NK-92 treated with Interleukin-12 subunit alpha and Interleukin-12 subunit beta, amount 100 ng/mL, for 24 hours (cell line): ENCODE data around the gene TMEM178B.
"Not testable (repeated sequence)": the region's sequence is repeated elsewhere in the genome, so short reads cannot be mapped to it uniquely, and the experiment has no call there.

Experiments used
- DNase-seq: peaks from one replicate; lab custom pipeline; 2025; lab: John Stamatoyannopoulos, UW

The TMEM178B gene

DNA sequence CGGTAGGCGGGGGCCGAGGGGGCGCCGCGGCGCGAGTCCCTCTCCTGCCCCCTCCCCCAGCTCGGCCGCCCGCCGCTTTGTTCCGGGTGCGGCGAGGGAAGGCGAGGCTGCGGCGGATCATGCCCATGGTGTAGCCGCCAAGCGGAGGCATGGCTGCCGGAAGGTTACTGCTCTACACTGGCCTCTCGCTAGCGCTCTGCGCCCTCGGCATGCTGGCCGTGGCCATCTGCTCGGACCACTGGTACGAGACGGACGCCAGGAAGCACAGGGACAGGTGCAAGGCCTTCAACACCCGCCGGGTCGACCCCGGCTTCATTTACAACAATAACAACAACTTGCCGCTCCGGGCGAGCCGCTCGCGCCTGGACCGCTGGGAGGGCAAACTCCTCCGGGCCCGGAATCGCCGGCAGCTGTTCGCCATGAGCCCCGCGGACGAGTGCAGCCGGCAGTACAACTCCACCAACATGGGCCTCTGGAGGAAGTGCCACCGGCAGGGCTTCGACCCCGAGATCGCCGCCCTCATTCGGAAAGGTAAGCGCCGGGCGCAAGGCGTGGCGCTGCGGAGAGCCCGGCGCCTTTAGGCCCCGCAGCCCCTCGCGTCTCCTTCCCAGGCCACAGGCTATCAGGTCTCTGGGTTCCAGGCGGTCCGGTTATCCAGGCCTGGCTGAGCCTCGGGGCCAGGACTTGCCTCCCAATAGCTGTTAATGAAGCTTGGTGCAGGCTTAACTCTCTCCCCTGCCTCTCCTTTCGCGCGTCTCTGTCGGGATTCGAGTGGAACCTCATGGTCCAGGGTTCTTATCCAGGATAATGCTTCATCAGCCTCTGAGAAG, 513 bp downstream of the TMEM178B start:
- DNase-seq = no peak

DNA sequence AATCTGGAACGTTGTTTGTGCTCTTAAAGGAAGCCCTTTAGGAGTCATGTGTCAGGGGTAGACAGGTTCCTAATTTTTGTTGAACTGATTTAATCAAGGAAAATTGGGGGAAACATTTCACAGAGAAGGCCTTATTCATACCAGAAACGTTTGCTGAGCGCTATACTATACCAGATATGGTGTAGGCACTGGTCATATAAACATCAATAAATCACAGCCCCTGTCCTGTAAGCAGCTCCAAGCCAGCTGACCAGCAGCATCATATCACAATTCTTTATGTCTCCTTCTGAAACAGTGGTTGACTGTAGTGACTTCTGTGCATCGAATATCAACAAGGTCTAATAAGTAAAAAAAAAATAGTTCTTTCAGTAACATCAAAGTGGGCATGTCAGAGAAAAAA, 1.1 kb downstream of the TMEM178B start:
- no peak for DNase-seq

DNA sequence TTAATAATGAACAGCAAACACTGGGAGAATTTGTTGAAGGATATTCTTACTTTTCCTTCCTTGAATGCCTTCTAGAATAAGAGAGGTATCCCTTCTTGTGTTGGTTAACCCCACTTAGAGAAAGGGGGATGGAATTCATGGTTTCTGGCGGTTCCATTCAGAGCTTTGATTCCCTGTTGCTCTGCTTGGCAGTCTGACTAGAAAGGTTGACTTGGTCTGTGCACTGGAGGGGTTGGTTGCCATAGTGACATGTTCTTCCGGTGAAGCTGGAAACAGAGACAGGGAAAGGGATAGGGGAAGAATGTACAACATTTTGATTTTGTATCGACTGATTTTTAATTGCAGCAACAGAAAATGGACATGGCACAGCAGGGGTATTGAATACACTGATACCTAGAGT, 2.5 kb downstream of the TMEM178B start:
- no peak for DNase-seq

DNA sequence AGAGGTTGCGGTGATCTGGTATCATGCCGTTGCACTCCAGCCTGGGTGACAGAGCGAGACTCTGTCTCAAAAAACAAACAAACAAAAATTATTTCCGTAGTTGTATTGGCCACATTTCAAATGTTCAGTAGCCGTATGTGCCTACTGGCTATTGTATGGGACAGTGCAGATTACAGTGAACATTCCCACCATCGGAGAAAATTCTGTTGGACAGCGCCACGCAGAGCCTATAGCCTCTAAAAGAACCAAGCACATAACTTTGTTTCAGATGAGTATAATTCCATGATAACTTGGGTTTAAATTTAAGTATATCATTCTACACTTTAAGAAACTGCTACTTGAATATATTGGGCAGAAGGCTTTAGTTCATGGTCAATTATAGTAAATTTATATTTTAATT, 5.4 kb downstream of the TMEM178B start:
- no peak for DNase-seq

DNA sequence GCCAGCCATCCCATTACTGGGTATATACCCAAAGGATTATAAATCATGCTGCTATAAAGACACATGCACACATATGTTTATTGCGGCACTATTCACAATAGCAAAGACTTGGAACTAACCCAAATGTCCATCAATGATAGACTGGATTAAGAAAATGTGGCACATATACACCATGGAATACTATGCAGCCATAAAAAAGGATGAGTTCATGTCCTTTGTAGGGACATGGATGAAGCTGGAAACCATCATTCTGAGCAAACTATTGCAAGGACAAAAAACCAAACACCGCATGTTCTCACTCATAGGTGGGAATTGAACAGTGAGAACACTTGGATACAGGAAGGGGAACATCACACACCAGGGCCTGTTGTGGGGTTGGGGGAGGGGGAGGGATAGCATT, 15.6 kb downstream of the TMEM178B start:
- DNase-seq = not testable (repeated sequence)

DNA sequence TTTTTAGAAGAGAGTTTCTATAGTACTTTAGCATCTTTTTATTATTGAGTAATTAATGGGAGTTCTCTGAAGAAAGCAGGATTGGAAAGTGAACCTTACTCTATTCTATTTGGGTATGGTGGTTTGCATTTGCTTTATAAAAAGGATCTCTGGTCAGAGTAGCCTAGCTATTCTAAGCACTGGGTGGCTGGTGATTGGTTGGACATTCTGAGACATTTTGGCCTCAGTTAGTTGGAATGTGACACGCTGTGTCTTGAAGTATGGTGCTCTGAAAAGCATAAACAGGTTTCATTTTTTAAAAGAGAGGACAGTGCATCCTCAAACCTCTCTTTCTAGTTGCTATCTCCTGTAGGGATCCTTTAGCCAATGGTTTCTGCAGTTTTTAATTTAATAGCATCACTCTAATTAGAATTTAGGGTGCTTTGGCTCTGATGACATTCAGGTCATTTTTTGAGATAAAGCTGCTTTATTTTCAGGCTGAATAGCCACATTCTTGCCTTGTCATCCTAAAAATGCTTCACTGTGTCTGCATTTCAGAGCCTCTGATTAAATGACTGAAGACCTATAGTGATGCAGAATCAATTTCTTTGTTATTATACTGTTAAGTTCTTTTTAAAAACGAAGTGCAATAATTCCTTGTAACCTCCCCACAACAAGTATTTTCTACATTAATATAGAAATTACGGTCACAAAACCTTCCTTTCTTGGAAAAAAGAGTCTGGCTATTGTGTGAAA, 20.6 kb downstream of the TMEM178B start:
- DNase-seq = no peak

DNA sequence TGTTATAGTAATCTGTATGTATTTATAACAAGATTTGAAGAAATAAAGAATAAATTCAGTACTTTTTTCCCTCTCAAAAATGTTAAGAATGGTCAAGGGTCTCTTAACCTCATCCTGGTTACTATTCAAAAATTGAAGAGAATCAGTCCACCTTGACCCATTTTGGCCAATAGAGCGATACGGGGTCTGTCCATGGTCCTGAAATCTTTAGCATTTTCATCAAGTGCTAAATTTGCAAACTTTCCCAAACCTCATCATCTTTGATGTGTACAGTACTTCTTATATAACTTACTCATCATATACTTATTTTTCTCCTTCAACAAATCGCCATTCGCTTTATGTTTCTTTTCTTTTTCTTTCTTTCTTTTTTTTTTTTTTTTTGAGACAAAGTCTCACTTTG, 23.6 kb downstream of the TMEM178B start:
- no peak for DNase-seq

DNA sequence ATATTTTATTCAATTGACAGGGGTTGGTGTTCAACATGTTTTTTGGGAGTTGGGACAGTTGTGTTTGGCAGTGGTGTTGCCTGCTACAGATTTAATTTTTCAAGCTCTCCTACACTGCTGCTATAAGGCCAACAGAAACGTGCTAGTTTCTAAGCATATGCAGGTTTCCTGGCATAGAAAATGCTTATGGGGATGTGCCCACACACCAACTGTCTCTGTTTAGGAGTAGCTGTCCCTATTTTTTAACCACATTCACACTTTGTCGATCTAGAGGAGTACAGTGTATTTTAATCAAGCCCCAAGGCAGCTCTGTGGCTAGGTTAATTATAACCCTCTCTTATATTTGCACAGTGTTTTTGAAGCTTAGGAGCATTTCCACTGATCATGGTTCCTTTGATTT, 28.6 kb downstream of the TMEM178B start:
- DNase-seq = no peak

DNA sequence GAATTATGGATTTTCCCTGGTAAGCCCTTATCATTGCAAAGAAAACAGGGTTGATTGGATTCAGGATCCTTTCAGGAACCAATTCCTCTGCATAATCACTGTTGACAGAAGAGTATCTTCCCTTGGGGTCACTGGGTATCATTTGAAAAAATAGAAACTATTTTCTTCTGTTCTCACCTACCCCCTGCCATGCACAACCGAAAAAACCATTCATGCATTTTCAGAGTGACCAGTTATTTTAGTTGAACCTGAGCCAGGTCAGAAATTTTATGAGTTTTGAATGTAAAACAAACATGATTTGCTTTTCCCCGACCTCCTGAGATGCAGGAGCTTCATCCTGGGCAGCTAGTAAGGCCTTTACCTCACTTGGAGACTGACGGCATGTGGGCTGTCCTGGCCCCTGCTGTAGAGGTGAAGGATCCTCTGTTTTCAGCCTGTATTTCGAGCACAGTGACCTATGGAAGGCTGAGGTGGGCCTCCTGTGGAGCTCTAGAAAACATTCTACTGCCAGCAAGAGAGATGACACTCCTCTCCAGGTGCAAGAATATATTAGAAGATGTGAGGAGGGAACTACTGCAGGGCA, 30.1 kb downstream of the TMEM178B start:
- DNase-seq = no peak

DNA sequence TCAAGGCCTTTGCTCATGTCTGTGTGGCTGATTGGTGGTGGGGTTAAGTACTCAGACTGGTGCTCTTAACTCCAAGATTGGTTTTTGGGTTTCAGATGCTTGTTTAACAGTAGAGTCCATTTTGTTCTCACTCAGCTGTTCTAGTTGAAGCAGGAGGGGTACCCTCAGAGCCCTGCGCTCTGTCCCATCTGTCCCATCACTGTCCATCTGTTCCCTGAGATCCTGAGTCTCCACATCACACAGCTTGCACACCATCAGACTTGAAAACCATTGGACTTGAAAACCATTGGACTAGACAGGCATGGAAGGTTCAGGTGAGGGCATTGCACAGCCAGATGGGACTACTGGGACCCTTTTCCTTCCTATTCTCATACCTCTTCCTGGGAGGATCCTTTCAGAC, 39.3 kb downstream of the TMEM178B start:
- no peak for DNase-seq

DNA sequence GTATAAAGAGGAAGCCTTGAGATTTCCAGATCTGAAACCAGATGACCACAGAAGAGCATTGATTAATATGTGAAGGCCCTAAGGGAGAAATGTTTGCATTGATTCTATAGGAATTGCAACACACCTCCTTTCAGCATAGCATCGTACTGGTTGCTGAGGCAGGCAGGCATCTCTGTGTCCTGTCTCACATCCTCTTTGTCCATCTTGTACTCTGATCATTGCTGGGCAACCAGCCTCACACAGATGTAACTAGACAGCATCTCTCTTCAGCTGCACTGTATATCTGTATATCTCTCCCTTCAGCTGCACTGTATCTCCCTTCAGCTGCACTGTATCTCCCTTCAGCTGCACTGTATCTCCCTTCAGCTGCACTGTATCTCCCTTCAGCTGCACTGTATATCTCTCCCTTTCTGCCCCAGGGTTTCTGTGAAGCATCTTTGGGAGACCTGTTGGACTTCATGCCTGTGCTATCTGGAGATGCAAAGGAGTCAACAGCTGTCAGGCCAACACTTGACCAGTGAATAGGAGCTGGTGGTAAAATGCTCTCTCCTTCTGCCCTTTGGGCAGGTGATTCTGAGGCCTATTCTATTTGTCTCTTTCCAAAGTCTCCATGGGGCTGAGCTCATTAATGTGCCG, 40.3 kb downstream of the TMEM178B start:
- DNase-seq = no peak

DNA sequence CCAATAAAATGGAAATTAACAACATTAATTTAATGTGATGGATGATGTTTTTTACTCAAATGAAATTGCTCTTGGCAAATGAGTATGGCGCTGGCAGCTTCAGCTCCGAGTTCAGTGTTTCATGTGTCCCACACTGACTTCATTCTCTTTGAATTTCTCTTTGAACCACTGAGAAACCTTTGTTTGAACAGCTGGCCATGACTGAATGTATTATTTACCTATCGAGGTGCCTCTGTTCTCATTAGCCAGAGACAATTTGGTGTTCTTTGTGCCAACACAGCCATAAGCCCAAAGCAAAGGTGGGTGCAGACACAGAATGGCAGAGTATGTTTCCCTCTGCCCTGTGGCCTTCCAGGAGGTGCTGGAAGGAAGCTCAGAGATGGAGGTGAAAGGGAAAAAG, 42.1 kb downstream of the TMEM178B start:
- no peak for DNase-seq

DNA sequence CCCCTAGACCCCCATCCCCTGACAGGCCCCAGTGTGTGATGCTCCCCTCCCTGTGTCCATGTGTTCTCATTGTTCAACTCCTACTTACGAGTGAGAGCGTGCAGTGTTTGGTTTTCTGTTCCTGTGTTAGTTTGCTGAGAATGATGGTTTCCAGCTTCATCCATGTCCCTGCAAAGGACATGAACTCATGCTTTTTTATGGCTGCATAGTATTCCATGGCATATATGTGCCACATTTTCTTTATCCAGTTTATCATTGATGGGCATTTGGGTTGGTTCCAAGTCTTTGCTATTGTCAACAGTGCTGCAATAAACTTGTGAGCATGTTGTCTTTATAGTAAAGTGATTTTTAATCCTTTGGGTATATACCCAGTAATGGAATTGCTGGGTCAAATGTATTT, 42.8 kb downstream of the TMEM178B start:
- DNase-seq = not testable (repeated sequence)

DNA sequence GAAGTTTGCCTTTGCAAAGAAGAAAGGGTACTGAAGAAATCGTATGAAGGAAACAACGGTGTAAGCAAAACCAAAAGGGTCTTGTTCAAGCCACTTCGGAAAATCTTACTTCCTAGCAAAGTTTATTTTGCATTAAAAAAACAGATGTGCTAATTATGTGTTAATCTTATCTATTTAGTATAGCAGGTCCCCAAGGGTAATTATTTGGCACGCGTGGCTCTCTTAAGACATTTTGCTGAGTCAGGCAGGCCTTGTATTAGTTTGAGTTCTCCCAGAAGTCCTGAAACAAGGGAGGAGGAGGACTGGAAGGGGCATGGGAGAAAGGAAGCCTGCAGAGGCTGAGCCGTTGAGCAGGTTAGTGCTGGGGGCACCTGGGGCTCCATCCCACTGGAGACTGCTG, 44.9 kb downstream of the TMEM178B start:
- no peak for DNase-seq

DNA sequence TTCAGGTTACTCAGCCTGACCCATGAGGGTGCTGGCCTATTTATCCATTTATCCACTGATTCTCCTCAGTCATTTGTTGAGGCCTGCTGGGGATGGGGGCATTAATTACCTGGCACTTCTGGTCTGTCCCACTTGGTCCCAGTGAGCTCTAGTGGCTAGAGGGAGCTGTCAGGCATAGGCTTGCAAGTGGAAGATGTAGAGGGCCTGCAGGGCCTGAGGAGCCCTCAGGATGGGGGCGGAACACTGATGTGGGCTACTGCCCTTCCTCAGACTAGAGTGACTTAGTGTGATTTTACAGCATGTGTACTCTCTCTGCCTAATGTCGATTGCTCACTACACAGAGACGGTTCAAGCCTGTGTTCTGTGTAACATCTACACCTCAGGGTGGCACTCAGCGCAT, 45.3 kb downstream of the TMEM178B start:
- no peak for DNase-seq

DNA sequence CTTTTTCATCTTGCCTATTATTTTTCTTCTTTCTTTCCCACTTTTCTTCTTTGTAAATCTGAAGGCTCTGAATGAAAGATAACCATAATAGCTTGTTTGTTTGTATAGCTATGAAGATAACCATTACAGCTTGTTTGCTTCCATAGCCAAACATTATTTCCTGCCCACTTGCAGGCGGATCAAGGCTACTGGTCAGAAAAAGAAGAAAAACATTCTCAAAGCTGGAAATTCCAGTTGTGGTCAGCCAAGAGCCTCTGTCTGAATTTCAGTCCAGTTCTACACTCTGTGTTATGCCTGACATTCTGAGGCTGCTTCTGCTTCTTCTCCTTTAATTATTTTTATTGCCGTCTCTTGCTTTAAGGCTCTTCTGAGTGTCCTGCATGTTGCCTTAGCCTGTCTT, 48.9 kb downstream of the TMEM178B start:
- DNase-seq = no peak

DNA sequence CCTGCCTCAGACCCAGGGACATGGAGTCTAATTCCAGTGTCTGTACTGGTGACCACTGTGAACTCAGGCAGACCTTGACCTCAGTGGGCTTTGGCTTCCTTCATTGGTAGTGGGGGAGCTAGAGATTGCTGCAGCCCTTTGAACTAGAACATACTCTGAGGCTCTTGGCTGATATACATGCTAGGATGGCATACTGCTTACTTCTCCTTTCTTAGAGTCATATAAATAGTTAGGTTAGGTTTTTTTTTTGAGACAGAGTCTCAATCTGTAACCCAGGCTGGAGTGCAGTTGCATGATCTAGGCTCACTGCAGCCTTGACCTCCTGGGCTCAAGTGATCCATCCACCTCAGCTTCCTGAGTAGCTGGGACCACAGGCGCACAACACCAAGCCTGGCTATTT, 49.7 kb downstream of the TMEM178B start:
- DNase-seq = no peak

DNA sequence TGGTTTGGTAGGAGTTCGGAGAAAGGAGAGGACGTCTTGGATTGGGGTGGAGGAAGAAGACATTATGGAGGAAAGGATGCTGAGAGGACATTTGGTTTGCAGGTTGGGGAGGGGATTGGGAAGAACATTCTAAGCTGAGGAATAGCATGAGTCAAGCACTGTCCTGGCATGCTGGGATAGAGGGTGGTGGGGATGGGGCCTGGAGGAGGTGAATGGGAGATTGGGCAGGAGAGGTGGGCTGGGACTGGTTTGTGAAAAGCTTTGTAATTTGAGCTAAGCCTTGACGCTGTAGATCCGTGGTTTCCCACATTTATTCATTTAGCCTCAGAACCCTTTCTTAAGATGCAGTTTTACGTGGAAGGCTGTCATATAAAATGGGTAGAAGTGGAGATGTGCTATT, 52.2 kb downstream of the TMEM178B start:
- DNase-seq = no peak

DNA sequence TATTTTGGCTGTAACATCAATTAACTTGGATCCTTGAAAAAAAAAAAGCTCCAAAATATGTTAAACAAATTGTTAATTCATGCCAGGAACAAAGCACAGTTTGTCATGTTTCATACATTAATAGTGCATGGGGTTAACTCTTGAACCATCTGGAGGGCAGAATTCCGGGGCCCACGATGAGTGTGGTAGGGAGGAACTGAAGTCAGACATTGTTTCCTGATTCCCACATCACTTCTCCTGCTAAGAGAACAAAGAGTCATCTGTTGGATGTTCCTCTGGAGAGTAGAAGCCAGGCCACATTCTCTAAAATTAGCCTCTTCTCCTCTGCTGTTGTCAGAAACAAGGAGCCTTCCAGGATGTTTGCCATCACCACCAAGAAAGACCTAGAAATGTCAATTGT, 54.6 kb downstream of the TMEM178B start:
- no peak for DNase-seq

DNA sequence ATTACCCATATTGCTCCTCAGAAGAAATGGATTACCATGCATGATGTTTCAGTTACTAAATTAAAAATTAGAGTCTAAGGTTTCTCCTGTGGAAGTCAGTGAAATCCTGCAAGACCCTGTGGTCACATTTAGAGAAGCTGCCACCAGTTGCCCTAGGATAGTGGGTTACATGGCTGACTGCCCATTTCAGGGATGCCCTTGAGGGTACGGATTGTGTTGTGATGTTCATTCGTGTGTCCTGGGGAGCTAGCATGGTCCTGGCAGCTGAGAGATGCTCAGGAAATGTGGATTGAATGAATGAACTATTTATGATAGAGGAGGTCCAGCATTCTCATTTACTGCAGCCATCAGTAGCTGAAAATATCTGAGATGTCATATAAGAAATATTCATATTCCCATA, 55.1 kb downstream of the TMEM178B start:
- no peak for DNase-seq

DNA sequence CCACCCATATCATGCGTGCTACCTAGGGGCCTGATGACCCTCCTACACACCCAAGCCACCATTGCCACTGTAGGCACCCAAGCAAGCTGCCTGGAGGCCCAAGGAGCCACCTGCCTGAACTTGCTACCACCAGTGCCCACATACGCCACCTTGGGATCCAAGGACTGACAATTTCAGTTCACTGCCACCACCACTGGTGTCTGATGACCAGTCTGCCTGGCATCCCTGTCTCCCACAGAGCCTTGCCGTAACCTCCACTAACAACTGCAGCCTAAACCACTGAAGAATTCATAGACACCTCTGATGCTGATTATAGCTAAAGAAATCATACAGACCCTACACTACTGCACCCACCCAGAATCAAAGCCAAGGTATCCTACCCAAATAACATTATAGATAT, 58.8 kb downstream of the TMEM178B start:
- no peak for DNase-seq

DNA sequence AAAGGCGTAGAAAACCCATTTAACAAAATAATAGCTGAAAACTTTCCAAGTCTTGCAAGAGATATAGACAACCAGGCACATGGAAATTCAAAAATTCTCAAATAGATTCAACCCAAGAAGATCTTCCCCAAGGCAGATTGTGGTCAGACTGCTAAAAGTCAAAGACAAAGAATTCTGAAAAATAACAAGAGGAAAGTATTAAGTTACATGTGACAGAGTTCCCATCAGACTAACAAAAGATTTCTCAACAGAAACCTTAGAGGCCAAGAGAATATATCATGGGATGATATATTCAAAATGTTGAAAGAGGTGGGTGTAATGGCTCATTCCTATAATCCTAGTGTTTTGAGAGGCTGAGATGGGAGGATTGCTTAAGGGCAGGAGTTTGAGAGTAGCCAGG, 59.8 kb downstream of the TMEM178B start:
- no peak for DNase-seq

DNA sequence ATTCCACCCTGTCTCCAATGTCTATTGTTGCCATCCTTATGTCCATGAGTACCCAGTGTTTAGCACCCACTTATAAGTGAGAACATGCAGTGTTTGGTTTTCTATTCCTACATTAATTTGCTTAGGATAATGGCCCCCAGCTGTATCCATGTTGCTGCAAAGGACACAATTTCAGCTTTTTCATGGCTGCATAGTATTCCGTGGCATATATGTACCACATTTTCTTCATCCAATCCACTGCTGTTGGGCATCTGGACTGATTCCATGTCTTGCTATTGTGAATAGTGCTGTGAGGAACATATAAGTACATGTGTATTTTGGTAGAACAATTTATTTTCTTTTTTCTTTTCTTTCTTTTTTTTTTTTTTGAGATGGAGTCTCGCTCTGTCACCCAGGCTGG, 68.2 kb downstream of the TMEM178B start:
- no peak for DNase-seq
